OCI-LY1 (cell line): Measurements from ENCODE around the gene DDA1.
A peak's percentile ranks its signal among the peaks of the same experiment; 100 is the strongest.
"Not testable (repeated sequence)": the region's sequence is repeated elsewhere in the genome, so short reads cannot be mapped to it uniquely, and the experiment has no call there.

Experiments used
- H2AFZ ChIP-seq: fragments of 200-600 bp; sonication (generic), shearing (Covaris generic); 2 replicates; pipeline ENCODE4 v1.6.0; 2014; ENCODE audit warnings: antibody characterized with exemption, mild to moderate bottlenecking, low read length
- H3F3A ChIP-seq: fragments of 200-600 bp; sonication (generic), shearing (Covaris generic); 2 replicates; pipeline ENCODE4 v1.6.0; 2014; ENCODE audit warnings: mild to moderate bottlenecking, antibody characterized with exemption, low read length, moderate library complexity; ENCODE audit not compliant: insufficient read depth
- H3K27ac ChIP-seq: fragments of 200-600 bp; sonication (generic); 2 replicates; pipeline ENCODE4 v1.5.1; 2014; ENCODE audit warnings: low read length, mixed run types, mild to moderate bottlenecking, low read depth; ENCODE audit not compliant: poor library complexity, severe bottlenecking
- H3K27me3 ChIP-seq: fragments of 200-600 bp; sonication (generic); 2 replicates; pipeline ENCODE4 v1.6.0; 2014; ENCODE audit warnings: antibody characterized with exemption, mild to moderate bottlenecking, low read length, moderate library complexity; ENCODE audit not compliant: insufficient read depth
- H3K36me3 ChIP-seq: fragments of 200-600 bp; sonication (generic); 2 replicates; pipeline ENCODE4 v1.6.1; 2014; ENCODE audit warnings: mild to moderate bottlenecking, antibody characterized with exemption, low read length, moderate library complexity, mixed read lengths; ENCODE audit not compliant: insufficient read depth
- H3K4me1 ChIP-seq: fragments of 200-600 bp; sonication (generic); 2 replicates; pipeline ENCODE4 v1.5.1; 2014; ENCODE audit warnings: mild to moderate bottlenecking, low read length, moderate library complexity; ENCODE audit not compliant: insufficient read depth, severe bottlenecking
- H3K4me2 ChIP-seq: fragments of 200-600 bp; sonication (generic), shearing (Covaris generic); 2 replicates; pipeline ENCODE4 v1.6.1; 2014; ENCODE audit warnings: low read length
- H3K4me3 ChIP-seq: fragments of 200-600 bp; sonication (generic); 2 replicates; pipeline ENCODE4 v1.5.1; 2014; ENCODE audit warnings: low read length, low read depth, mild to moderate bottlenecking, mixed read lengths; ENCODE audit not compliant: poor library complexity, severe bottlenecking
- H3K79me2 ChIP-seq: fragments of 200-600 bp; shearing (Covaris generic); 2 replicates; pipeline ENCODE4 v1.6.1; 2016; ENCODE audit warnings: mixed run types, low read length, mixed read lengths; ENCODE audit not compliant: insufficient read depth
- H3K9ac ChIP-seq: fragments of 200-600 bp; sonication (generic), shearing (Covaris generic); 2 replicates; pipeline ENCODE4 v1.6.1; 2014; ENCODE audit warnings: mild to moderate bottlenecking, low read length, mixed read lengths
- H3K9me2 ChIP-seq: fragments of 200-600 bp; sonication (generic), shearing (Covaris generic); 2 replicates; pipeline ENCODE4 v1.6.1; 2014; ENCODE audit warnings: low read depth, mild to moderate bottlenecking, low read length, mixed read lengths
- H3K9me3 ChIP-seq: fragments of 200-600 bp; shearing (Covaris generic); 2 replicates; pipeline ENCODE4 v1.6.1; 2014; ENCODE audit warnings: low read length, mixed read lengths
- H4K20me1 ChIP-seq: fragments of 200-600 bp; sonication (generic), shearing (Covaris generic); 2 replicates; pipeline ENCODE4 v1.6.0; 2016; ENCODE audit warnings: mild to moderate bottlenecking, low read length; ENCODE audit not compliant: insufficient read depth
- CTCF ChIP-seq: fragments of 200-600 bp; sonication (generic), shearing (Covaris generic); IDR thresholded peaks from 2 replicates; pipeline ENCODE4 v1.5.1; 2017; ENCODE audit warnings: mild to moderate bottlenecking, antibody characterized with exemption, low read length, moderate library complexity, mixed read lengths
- EZH2 ChIP-seq: fragments of 200-600 bp; sonication (generic), shearing (Covaris generic); IDR thresholded peaks from 2 replicates; pipeline ENCODE4 v1.8.0; 2017; ENCODE audit warnings: borderline replicate concordance, mixed run types, mild to moderate bottlenecking, antibody characterized with exemption, low read length, moderate library complexity, mixed read lengths

Gene DDA1

DNA sequence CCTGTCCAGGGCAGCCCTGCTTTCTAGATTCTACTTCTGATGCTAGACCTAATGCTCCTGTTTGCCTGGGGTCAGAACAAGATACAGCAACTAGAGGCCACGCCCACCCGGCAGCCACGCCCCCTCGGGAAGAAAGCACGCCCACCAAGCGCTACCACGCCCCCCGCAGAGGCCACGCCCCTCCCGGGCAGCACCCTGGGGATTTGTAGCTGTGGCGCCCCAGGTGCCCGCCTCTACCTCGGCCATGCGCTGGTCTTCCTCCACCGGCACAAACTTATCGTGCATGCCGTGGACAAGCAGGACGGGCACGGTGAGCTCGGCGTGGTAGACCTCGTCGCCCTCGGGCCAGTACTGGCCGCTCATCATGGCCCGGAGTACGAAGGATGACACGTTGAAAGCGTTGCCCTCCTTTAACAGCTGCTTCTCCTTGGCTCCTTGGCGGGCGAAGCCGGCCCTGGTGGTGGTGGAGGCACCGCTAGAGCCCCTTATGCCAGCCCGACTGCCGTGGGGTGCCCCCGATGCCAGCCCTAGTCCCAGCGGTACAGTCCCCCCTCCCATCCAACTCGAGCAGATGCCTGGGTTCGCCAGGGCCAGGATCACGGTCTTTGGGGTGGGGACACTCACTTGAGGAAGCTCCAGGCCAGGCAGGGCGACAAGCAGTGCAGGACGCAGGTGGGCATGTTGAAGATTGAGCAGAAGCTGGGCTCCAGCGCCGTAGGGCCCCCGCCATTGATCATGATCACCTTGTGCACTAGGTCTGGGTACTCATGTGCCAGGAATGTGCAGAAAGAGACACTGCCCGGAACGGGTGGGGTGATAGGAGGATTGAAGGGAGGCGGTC is 15.1 kb upstream of the DDA1 start:
- H3K27ac ChIP-seq: no peak overlapping the region
- H3K9ac ChIP-seq: no peak overlapping the region
- H3K4me2 ChIP-seq: peak overlapping the region; percentile 57
- no peaks in the 10 kb centered on the region for H3K27me3 ChIP-seq
- no peaks in the 10 kb centered on the region for H3K79me2 ChIP-seq
- peaks cover 3% of the 10 kb centered on the region; the same call in 1 of the 2 replicates for H3F3A ChIP-seq
- peaks cover 35% of the 10 kb centered on the region for H3K36me3 ChIP-seq
- peaks cover 24% of the 10 kb centered on the region for H3K4me1 ChIP-seq
- H4K20me1 ChIP-seq: no peaks in the 10 kb centered on the region
- no peaks in the 10 kb centered on the region for H3K9me3 ChIP-seq
- no peak overlapping the region for H2AFZ ChIP-seq
- H3K4me3 ChIP-seq: peak overlapping the region; percentile 74
- TF ChIP-seq EZH2 (no peak), CTCF (no peak)
- H3K9me2 ChIP-seq: no peaks in the 10 kb centered on the region

DNA sequence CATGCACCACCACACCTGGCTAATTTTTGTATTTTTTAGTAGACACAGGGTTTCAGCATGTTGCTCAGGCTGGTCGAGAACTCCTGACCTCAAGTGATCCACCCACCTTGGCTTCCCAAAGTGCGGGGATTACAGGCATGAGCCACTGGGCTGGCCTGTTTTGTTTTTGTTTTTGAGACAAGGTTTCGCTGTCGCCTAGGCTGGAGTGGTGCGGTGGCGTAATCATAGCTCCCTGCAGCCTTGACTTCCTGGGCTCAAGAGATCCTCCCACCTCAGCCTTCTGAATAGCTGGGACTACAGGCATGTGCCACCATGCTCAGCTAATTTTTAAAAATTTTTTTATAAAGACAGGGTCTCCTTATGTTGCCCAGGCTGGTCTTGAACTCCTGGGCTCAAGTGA is 13.8 kb upstream of the DDA1 start:
- H3F3A ChIP-seq, H3K9me2 ChIP-seq, H3K9ac ChIP-seq, H2AFZ ChIP-seq, H4K20me1 ChIP-seq, H3K9me3 ChIP-seq, H3K27me3 ChIP-seq, H3K4me3 ChIP-seq, H3K27ac ChIP-seq, H3K4me2 ChIP-seq, H3K79me2 ChIP-seq: not testable (repeated sequence)
- Histone ChIP-seq H3K36me3 (peaks cover 35% of the 10 kb centered on the region), H3K4me1 (peaks cover 24% of the 10 kb centered on the region)

DNA sequence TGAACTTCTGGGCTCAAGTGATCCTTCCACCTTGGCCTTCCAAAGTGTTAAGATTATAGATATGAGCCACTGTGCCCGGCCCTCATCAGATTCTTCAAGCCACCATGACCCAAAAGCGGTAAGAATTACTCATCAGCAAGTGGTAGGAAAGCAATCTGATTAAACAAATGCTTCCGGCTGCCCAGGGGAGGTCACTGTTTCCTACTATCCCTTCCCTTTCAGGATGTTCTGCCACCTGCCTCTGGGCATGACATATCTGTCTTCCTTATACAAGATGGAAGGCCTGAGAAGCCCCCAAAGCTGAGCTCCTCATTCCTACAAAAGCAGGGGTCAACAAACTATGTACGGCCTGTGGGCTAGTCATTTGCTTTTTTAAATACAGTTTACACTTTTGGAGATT is 13.1 kb upstream of the DDA1 start:
- Histone ChIP-seq H3K4me3 (no peak overlapping the region), H3K4me1 (peaks cover 24% of the 10 kb centered on the region), H3K27me3 (no peaks in the 10 kb centered on the region), H3F3A (no peaks in the 10 kb centered on the region), H3K9me3 (no peaks in the 10 kb centered on the region), H3K4me2 (no peak overlapping the region), H4K20me1 (no peaks in the 10 kb centered on the region), H3K79me2 (no peaks in the 10 kb centered on the region), H3K36me3 (peaks cover 42% of the 10 kb centered on the region), H3K9ac (no peak overlapping the region), H3K9me2 (no peaks in the 10 kb centered on the region), H3K27ac (no peak overlapping the region), H2AFZ (no peak overlapping the region)
- TF ChIP-seq EZH2 (no peak), CTCF (no peak)

DNA sequence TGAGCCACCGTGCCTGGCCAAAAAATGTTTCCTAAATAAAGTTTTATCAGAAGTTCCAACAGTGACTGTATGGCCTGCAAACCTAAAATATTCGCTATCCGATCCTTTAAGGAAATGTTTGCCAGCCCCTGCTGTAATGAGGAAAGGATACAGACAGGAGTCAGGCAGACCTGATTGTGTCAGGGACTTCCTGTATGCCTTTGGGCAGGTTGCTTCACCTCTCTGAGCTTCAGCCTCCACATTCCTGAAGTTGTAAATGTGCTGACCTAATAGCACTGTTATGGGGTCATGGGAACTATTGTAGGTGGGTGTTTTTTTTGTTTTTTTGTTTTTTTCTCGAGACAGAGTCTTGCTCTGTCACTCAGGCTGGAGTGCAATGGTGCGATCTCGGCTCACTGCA is 12.4 kb upstream of the DDA1 start:
- H3K4me3 ChIP-seq: no peak overlapping the region
- H3K9me3 ChIP-seq: no peaks in the 10 kb centered on the region
- no peaks in the 10 kb centered on the region for H3K27me3 ChIP-seq
- no peaks in the 10 kb centered on the region for H3F3A ChIP-seq
- no peak overlapping the region for H2AFZ ChIP-seq
- no peaks in the 10 kb centered on the region for H3K9me2 ChIP-seq
- peaks cover 43% of the 10 kb centered on the region for H3K36me3 ChIP-seq
- no peaks in the 10 kb centered on the region for H4K20me1 ChIP-seq
- peaks cover 21% of the 10 kb centered on the region for H3K4me1 ChIP-seq
- H3K27ac ChIP-seq: no peak overlapping the region
- no peak overlapping the region for H3K4me2 ChIP-seq
- H3K9ac ChIP-seq: no peak overlapping the region
- TF ChIP-seq EZH2 (no peak), CTCF (no peak)
- no peaks in the 10 kb centered on the region for H3K79me2 ChIP-seq
